ENCODE data around the gene AKAP8. TPM values are rescaled to one million over a fixed set of nuclear protein-coding genes. Genes with fewer than 3 reads are reported as not detected.

AKAP8 gene
- total RNA-seq, 1 experiment from 2014 or later = 17.9 TPM

Small RNA genes within 50 kb of the gene (small RNA-seq; reads per million reads assigned to genes)
- gene AC005776.1 = 0 reads per million in 2 experiments

Other genes starting within 250 kb of the AKAP8 start
- 47.3 and 50.5 TPM in 2 replicates for gene NOTCH3, start 178.8 kb downstream of the AKAP8 start, total RNA-seq (2014; rRNA removed; shearing (Covaris generic))
- 0.17 and 0.22 TPM in 2 replicates for gene EPHX3, start 147.3 kb downstream of the AKAP8 start, total RNA-seq (2014; rRNA removed; shearing (Covaris generic))
- 23.4 and 23.9 TPM in 2 replicates for gene BRD4, start 47.2 kb downstream of the AKAP8 start, total RNA-seq (2014; rRNA removed; shearing (Covaris generic))
- gene AKAP8L, start 39.2 kb upstream of the AKAP8 start, total RNA-seq (2014; rRNA removed; shearing (Covaris generic)) = 47.2 and 49.4 TPM in 2 replicates
- gene WIZ, start 70.2 kb upstream of the AKAP8 start, total RNA-seq (2014; rRNA removed; shearing (Covaris generic)) = 9.3 and 10.0 TPM in 2 replicates
- not detected in 2 replicates for gene RASAL3, start 84.8 kb upstream of the AKAP8 start, total RNA-seq (2014; rRNA removed; shearing (Covaris generic))
- gene PGLYRP2, start 99.7 kb upstream of the AKAP8 start, total RNA-seq (2014; rRNA removed; shearing (Covaris generic)) = not detected in 2 replicates
- gene CYP4F22, start 128.7 kb upstream of the AKAP8 start, total RNA-seq (2014; rRNA removed; shearing (Covaris generic)) = not detected in 2 replicates
- gene CYP4F8, start 235.4 kb upstream of the AKAP8 start, total RNA-seq (2014; rRNA removed; shearing (Covaris generic)) = not detected in 2 replicates

Data from NCI-H460 (cell line).